GM21381 (cell line): ENCODE measurements around the gene SPARCL1.
"Not testable (repeated sequence)": the region's sequence is repeated elsewhere in the genome, so short reads cannot be mapped to it uniquely, and the experiment has no call there.

Experiments
- ATAC-seq: cut with Tn5 transposase; IDR thresholded peaks from one replicate; pipeline ENCODE4 v1.9.1; 2021; ENCODE audit warnings: mild to moderate bottlenecking, moderate library complexity; ENCODE audit not compliant: unreplicated experiment

The SPARCL1 gene

GRCh38 chr4:87529187-87529586 lies at the start of gene SPARCL1:
Gene SPARCL1 (minus strand): TSS chr4:87529376. CDS start chr4:87499574, 29,802 bp downstream.
- no peak for ATAC-seq

GRCh38 chr4:87575983-87576382 lies 46.8 kb upstream of the SPARCL1 start:
- no peak for ATAC-seq

- ATAC-seq, result no peak
These were observed 46.2 kb upstream of the SPARCL1 start for GRCh38 chr4:87575408-87575807.

GRCh38 chr4:87574996-87575395 lies 45.8 kb upstream of the SPARCL1 start:
- ATAC-seq, result no peak

- not testable (repeated sequence) for ATAC-seq
These were observed 45.2 kb upstream of the SPARCL1 start for GRCh38 chr4:87574376-87574775.

GRCh38 chr4:87570290-87570805 lies 41.2 kb upstream of the SPARCL1 start:
- ATAC-seq, result no peak

- no peak for ATAC-seq
These were observed 38.0 kb upstream of the SPARCL1 start for GRCh38 chr4:87567191-87567590.

- no peak for ATAC-seq
These were observed 37.1 kb upstream of the SPARCL1 start for GRCh38 chr4:87566276-87566675.

GRCh38 chr4:87565746-87566145 lies 36.6 kb upstream of the SPARCL1 start:
- ATAC-seq, result no peak

- no peak for ATAC-seq
These were observed 31.6 kb upstream of the SPARCL1 start for GRCh38 chr4:87560802-87561201.

GRCh38 chr4:87559090-87559837 lies 30.1 kb upstream of the SPARCL1 start:
- peak; percentile 100 for ATAC-seq

GRCh38 chr4:87557348-87557747 lies 28.2 kb upstream of the SPARCL1 start:
- ATAC-seq, result no peak

GRCh38 chr4:87555773-87556619 lies 26.8 kb upstream of the SPARCL1 start:
- ATAC-seq, result no peak

GRCh38 chr4:87553182-87553581 lies 24.0 kb upstream of the SPARCL1 start:
- no peak for ATAC-seq

- ATAC-seq, result no peak
These were observed 22.2 kb upstream of the SPARCL1 start for GRCh38 chr4:87551361-87551760.

- ATAC-seq, result no peak
These were observed 18.0 kb upstream of the SPARCL1 start for GRCh38 chr4:87547016-87547708.

- no peak for ATAC-seq
These were observed 15.9 kb upstream of the SPARCL1 start for GRCh38 chr4:87545052-87545451.

- no peak for ATAC-seq
These were observed 14.8 kb upstream of the SPARCL1 start for GRCh38 chr4:87543835-87544461.

GRCh38 chr4:87542734-87543312 lies 13.6 kb upstream of the SPARCL1 start:
- no peak for ATAC-seq

GRCh38 chr4:87541956-87542709 lies 13.0 kb upstream of the SPARCL1 start:
- no peak for ATAC-seq
